GM18508 (cell line): ENCODE results near the gene CYB5B.

Experiments used
- ATAC-seq: cut with Tn5 transposase; IDR thresholded peaks from one replicate; pipeline ENCODE4 v1.9.1; 2021; ENCODE audit warnings: moderate number of reproducible peaks; ENCODE audit not compliant: insufficient read depth, unreplicated experiment

The CYB5B gene

DNA sequence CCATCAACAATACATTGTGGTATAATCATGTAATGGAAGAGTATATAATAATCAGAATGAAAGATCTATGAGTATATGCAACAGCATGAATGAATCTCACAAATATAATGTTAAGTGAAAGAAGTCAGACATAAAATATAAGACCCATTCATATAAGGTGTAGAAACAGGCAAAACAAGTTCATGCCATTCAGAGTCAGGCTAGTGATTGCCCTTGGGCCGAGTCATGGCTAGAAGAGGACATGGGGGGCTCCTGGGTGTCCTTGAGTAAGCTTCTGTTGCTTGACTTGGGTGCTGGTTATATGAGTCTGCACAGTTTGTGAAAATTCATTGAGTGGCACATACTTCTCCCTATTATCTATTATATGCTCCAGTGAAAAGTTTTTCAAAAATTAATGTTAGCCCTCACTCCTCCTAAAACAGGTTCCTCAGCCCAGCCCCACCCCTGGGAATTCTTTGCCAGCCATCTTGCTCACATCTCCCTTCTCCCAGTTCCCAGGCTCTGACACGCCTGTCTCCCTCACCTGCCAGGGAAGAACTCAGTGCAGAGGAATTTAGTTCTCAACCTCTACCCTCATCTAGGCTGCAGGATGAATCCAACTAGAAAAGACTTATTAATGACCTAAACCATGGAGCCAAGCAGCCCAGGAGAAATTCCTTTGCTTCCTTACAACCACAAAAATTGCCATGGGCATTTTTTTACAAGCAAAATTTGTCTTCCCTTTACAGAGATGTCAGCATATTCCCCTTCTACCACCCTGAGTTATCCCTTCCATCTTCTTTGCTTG lies 89.0 kb downstream of the CYB5B start:
- no peak for ATAC-seq

- no peak for ATAC-seq
Observed at GRCh38 chr16:69514356-69514755, 89.9 kb downstream of the CYB5B start.
